ENCODE measurements around the gene AURKB.

DNA sequence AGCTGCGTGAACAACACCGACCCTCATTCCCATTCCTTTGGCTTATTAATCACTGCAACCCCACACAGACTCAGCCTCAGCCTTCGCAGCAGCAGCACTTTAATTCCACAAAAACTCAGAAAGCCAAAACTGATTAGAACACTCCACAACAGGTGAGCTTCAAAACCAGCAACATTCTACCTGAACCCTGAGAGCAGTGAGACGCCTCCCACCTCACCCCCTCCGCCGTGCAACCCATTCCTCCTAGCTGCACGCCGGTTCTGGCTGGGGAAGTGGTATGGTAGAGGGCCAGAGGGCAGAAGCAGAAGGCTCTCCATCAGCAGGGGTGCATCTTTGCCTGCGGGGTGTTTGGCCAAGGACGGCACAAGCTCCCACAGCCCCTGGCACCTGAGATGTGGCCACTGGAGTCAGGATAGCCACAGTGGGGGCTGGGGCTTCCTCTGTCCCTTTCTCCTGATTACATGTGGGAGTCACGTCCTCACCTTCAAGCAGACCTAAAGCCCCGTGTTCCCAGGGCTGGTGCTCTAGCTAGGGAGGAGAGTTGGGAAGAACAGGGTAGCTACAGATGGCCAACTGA is 22.0 kb downstream of the AURKB start:
- TF ChIP-seq, protein P1, sequence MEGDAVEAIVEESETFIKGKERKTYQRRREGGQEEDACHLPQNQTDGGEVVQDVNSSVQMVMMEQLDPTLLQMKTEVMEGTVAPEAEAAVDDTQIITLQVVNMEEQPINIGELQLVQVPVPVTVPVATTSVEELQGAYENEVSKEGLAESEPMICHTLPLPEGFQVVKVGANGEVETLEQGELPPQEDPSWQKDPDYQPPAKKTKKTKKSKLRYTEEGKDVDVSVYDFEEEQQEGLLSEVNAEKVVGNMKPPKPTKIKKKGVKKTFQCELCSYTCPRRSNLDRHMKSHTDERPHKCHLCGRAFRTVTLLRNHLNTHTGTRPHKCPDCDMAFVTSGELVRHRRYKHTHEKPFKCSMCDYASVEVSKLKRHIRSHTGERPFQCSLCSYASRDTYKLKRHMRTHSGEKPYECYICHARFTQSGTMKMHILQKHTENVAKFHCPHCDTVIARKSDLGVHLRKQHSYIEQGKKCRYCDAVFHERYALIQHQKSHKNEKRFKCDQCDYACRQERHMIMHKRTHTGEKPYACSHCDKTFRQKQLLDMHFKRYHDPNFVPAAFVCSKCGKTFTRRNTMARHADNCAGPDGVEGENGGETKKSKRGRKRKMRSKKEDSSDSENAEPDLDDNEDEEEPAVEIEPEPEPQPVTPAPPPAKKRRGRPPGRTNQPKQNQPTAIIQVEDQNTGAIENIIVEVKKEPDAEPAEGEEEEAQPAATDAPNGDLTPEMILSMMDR (IDR thresholded peaks at IDR 0.05), result no peak
- no peak for TF ChIP-seq EZH2 (IDR thresholded peaks at IDR 0.05; ENCODE audit: borderline replicate concordance, insufficient read depth, low read depth, low read length, poor library complexity, severe bottlenecking)

Data from B cell (primary cell).